Peyer's patch (tissue), 4 donors: ENCODE measurements around the gene TFG.

Experiments used
- CTCF ChIP-seq, 6 experiments: fragments of 450-650 bp in 4 of 6; fragments of 200-600 bp in 2 of 6; sonication (generic) in 1 of 6; IDR thresholded peaks; one replicate each; pipeline ENCODE4 v1.5.1; 2017 to 2019; ENCODE audit warnings: antibody characterized with exemption in 6 of 6, mild to moderate bottlenecking in 3 of 6, moderate library complexity in 1 of 6
- POLR2A ChIP-seq, 2 donors: fragments of 450-650 bp; IDR thresholded peaks; one replicate each; pipeline ENCODE4 v1.5.1; 2017; ENCODE audit warnings: antibody characterized with exemption in 2 of 2, mild to moderate bottlenecking in 2 of 2, moderate library complexity in 2 of 2

GRCh38 chr3:100696161-100696560 is 13.1 kb upstream of the TFG start:
- TF ChIP-seq CTCF (IDR thresholded peaks at IDR 0.05) (peak in 3 of 6 experiments; percentile 39 to 50 (median 40)), POLR2A (IDR thresholded peaks at IDR 0.05) (no peak)
